H1 (cell line): ENCODE results near the gene NCEH1. TPM values are rescaled to one million over a fixed set of nuclear protein-coding genes. Genes with fewer than 3 reads are reported as not detected.

Experiments
- CTCF ChIA-PET: fragments of 300-600 bp; sonication (Branson Sonifier 250); formaldehyde crosslinking; loops from one replicate; lab custom pipeline; 2021; ENCODE audit not compliant: partially characterized antibody; lab: Charles Lee
- POLR2A ChIA-PET: fragments of 300-600 bp; sonication (Branson Sonifier 250); formaldehyde crosslinking; loops from one replicate; lab custom pipeline; 2021; ENCODE audit warnings: inconsistent platforms; ENCODE audit not compliant: partially characterized antibody; lab: Charles Lee
- DNase-seq, 2 experiments: peaks; one replicate each; pipeline versions ENCODE4 v3.0.0 to v3.0.0-alpha.2; 2010 to 2022; ENCODE audit warnings: low spot score in 2 of 2, low read depth in 1 of 2, mixed read lengths in 1 of 2
- FAIRE-seq: peaks from 2 replicates; lab custom pipeline; 2011; peaks lifted over from hg19 to GRCh38; lab: Jason Lieb, UNC
- H2AFZ ChIP-seq: 2 replicates; pipeline ENCODE4 v1.8.1; 2012; ENCODE audit warnings: low read length, inconsistent platforms
- H2AK5ac ChIP-seq: 2 replicates; pipeline ENCODE4 v1.6.1; 2013; ENCODE audit warnings: low read depth, low read length
- H2BK120ac ChIP-seq: replicated peaks from 2 replicates; pipeline ENCODE3; 2013; ENCODE audit warnings: low read depth, low read length, inconsistent platforms
- H2BK12ac ChIP-seq: 2 replicates; pipeline ENCODE4 v1.6.1; 2013; ENCODE audit warnings: low read depth, low read length
- H2BK15ac ChIP-seq: 2 replicates; pipeline ENCODE4 v1.6.1; 2013; ENCODE audit warnings: low read length
- H2BK20ac ChIP-seq: 2 replicates; pipeline ENCODE4 v1.6.1; 2013; ENCODE audit warnings: low read length
- H2BK5ac ChIP-seq: 2 replicates; pipeline ENCODE4 v1.6.1; 2013; ENCODE audit warnings: low read depth, low read length
- H3K14ac ChIP-seq: 2 replicates; pipeline ENCODE4 v1.6.1; 2013; ENCODE audit warnings: inconsistent platforms; ENCODE audit not compliant: insufficient read length
- H3K18ac ChIP-seq: 2 replicates; pipeline ENCODE4 v1.6.1; 2013; ENCODE audit warnings: low read length; ENCODE audit errors: extremely low read depth
- H3K23ac ChIP-seq: 2 replicates; pipeline ENCODE4 v1.6.1; 2013; ENCODE audit warnings: inconsistent platforms; ENCODE audit not compliant: insufficient read length
- H3K23me2 ChIP-seq: 2 replicates; pipeline ENCODE4 v1.6.1; 2013; ENCODE audit warnings: low read depth, low read length
- H3K27ac ChIP-seq: 2 replicates; pipeline ENCODE4 v1.6.1; 2011; ENCODE audit warnings: low read depth, low read length, inconsistent platforms
- H3K27me3 ChIP-seq, 4 experiments: replicated peaks in 1 of 4; 1 replicate in 1 of 4; 2 replicates in 3 of 4; pipeline versions ENCODE4 v1.6.1 to v1.8.1; 2011 to 2013; ENCODE audit warnings: low read length in 3 of 4, mild to moderate bottlenecking in 3 of 4, inconsistent platforms in 2 of 4, mixed read lengths in 2 of 4, moderate library complexity in 1 of 4; ENCODE audit not compliant: control insufficient read depth in 3 of 4, insufficient read depth in 3 of 4; ENCODE audit errors: extremely low read depth in 1 of 4
- H3K36me3 ChIP-seq, 4 experiments: 2 replicates each; pipeline versions ENCODE4 v1.6.1 to v1.8.1; 2011 to 2013; ENCODE audit warnings: mild to moderate bottlenecking in 4 of 4, low read length in 3 of 4, moderate library complexity in 2 of 4, control low read depth in 1 of 4, inconsistent platforms in 1 of 4; ENCODE audit not compliant: insufficient read depth in 4 of 4, control insufficient read depth in 2 of 4
- H3K4ac ChIP-seq: replicated peaks from 2 replicates; pipeline ENCODE3; 2013; ENCODE audit warnings: low read length, low read depth, mixed read lengths, inconsistent platforms; ENCODE audit not compliant: insufficient read length
- H3K4me1 ChIP-seq, 4 experiments: replicated peaks in 1 of 4; 1 replicate in 1 of 4; 2 replicates in 3 of 4; pipeline versions ENCODE4 v1.6.1 to v1.8.1; 2011 to 2013; ENCODE audit warnings: low read length in 3 of 4, inconsistent platforms in 2 of 4, mixed read lengths in 1 of 4; ENCODE audit not compliant: insufficient read depth in 4 of 4, control insufficient read depth in 3 of 4
- H3K4me2 ChIP-seq, 2 experiments: 2 replicates each; pipeline versions ENCODE4 v1.6.1 to v1.8.1; 2011 to 2013; ENCODE audit warnings: low read depth in 2 of 2, low read length in 2 of 2, control low read depth in 1 of 2, inconsistent platforms in 1 of 2, mild to moderate bottlenecking in 1 of 2; ENCODE audit not compliant: insufficient read depth in 1 of 2
- H3K4me3 ChIP-seq, 4 experiments: fragments of 200-600, 300-600 bp in 1 of 4; sonication (generic), shearing (Covaris generic), sonication (Bioruptor Twin) in 1 of 4; 2 replicates each; pipeline versions ENCODE4 v1.5.1 to v1.8.1; 2011 to 2016; ENCODE audit warnings: low read length in 4 of 4, low read depth in 3 of 4, control low read depth in 2 of 4, inconsistent platforms in 2 of 4, mild to moderate bottlenecking in 2 of 4, mixed read lengths in 1 of 4, moderate library complexity in 1 of 4; ENCODE audit not compliant: insufficient read depth in 2 of 4; ENCODE audit errors: extremely low read depth in 1 of 4
- H3K56ac ChIP-seq: replicated peaks from 2 replicates; pipeline ENCODE3; 2013; ENCODE audit warnings: low read depth, mild to moderate bottlenecking, mixed read lengths, low read length, inconsistent platforms; ENCODE audit not compliant: insufficient read length
- H3K79me1 ChIP-seq: 2 replicates; pipeline ENCODE4 v1.6.1; 2013; ENCODE audit warnings: low read depth, low read length, control low read depth
- H3K79me2 ChIP-seq, 2 experiments: 2 replicates each; pipeline versions ENCODE4 v1.6.1 to v1.8.1; 2012 to 2013; ENCODE audit warnings: low read length in 2 of 2, mild to moderate bottlenecking in 2 of 2, inconsistent platforms in 1 of 2; ENCODE audit not compliant: insufficient read depth in 2 of 2, control insufficient read depth in 1 of 2
- H3K9ac ChIP-seq, 4 experiments: replicated peaks in 1 of 4; 1 replicate in 1 of 4; 2 replicates in 3 of 4; pipeline versions ENCODE4 v1.6.1 to v1.8.1; 2011 to 2013; ENCODE audit warnings: low read depth in 3 of 4, low read length in 3 of 4, control low read depth in 2 of 4, mild to moderate bottlenecking in 2 of 4, moderate library complexity in 2 of 4, inconsistent platforms in 1 of 4; ENCODE audit errors: extremely low read depth in 1 of 4
- H3K9me3 ChIP-seq, 2 experiments: 2 replicates each; pipeline versions ENCODE4 v1.6.1 to v1.8.1; 2012 to 2013; ENCODE audit warnings: mild to moderate bottlenecking in 2 of 2, moderate library complexity in 2 of 2, control low read depth in 1 of 2, inconsistent platforms in 1 of 2, low read depth in 1 of 2, low read length in 1 of 2, mixed read lengths in 1 of 2; ENCODE audit not compliant: insufficient read depth in 2 of 2
- H4K20me1 ChIP-seq, 2 experiments: replicated peaks in 1 of 2; 2 replicates each; pipeline versions ENCODE3 to v1.8.1; 2011 to 2013; ENCODE audit warnings: inconsistent platforms in 2 of 2, low read length in 2 of 2, mild to moderate bottlenecking in 1 of 2; ENCODE audit not compliant: insufficient read depth in 2 of 2, control insufficient read depth in 1 of 2
- H4K5ac ChIP-seq: 2 replicates; pipeline ENCODE4 v1.6.1; 2013; ENCODE audit warnings: low read length, low read depth, mixed read lengths, inconsistent platforms; ENCODE audit not compliant: insufficient read length
- H4K8ac ChIP-seq: 2 replicates; pipeline ENCODE4 v1.8.0; 2013; ENCODE audit warnings: mild to moderate bottlenecking, moderate library complexity, low read length, inconsistent platforms; ENCODE audit not compliant: insufficient read depth; ENCODE audit errors: extremely low read depth
- H4K91ac ChIP-seq: replicated peaks from 2 replicates; pipeline ENCODE3; 2013; ENCODE audit warnings: low read length, mixed read lengths, inconsistent platforms; ENCODE audit not compliant: insufficient read length
- ASH2L ChIP-seq: fragments of 200-600, 300-600 bp; sonication (generic); IDR thresholded peaks from one replicate; pipeline ENCODE4 v1.7.1; 2017; ENCODE audit warnings: low read length
- CREB1 ChIP-seq: IDR thresholded peaks from 2 replicates; pipeline ENCODE4 v1.6.1; 2012; ENCODE audit warnings: inconsistent platforms
- EP300 ChIP-seq, 2 experiments: IDR thresholded peaks; 1 replicate in 1 of 2; 2 replicates in 1 of 2; pipeline ENCODE4 v1.6.1; 2011 to 2012; ENCODE audit warnings: low read depth in 2 of 2, low read length in 2 of 2, mild to moderate bottlenecking in 2 of 2, borderline replicate concordance in 1 of 2, inconsistent platforms in 1 of 2, moderate library complexity in 1 of 2
- EZH2 ChIP-seq: fragments of 200-600 bp; sonication (generic); IDR thresholded peaks from 2 replicates; pipeline ENCODE4 v1.7.1; 2012; ENCODE audit warnings: low read depth, mild to moderate bottlenecking, moderate library complexity, low read length, inconsistent platforms; ENCODE audit not compliant: severe bottlenecking
- HDAC2 ChIP-seq, 2 experiments: fragments of 300-600 bp in 1 of 2; sonication (generic) in 1 of 2; IDR thresholded peaks; 2 replicates each; pipeline ENCODE4 v1.6.1; 2011 to 2012; ENCODE audit warnings: low read depth in 2 of 2, low read length in 2 of 2, mild to moderate bottlenecking in 2 of 2, moderate library complexity in 2 of 2, borderline replicate concordance in 1 of 2, inconsistent platforms in 1 of 2
- JUN ChIP-seq: IDR thresholded peaks from 2 replicates; pipeline ENCODE4 v1.6.1; 2011; ENCODE audit warnings: low read depth, mild to moderate bottlenecking, improper control_type of control experiment, low read length
- JUND ChIP-seq: IDR thresholded peaks from 2 replicates; pipeline ENCODE4 v1.6.1; 2011; ENCODE audit warnings: mild to moderate bottlenecking, improper control_type of control experiment, low read length
- PHF8 ChIP-seq: fragments of 200-600 bp; sonication (generic); conservative IDR thresholded peaks from 2 replicates; pipeline ENCODE4 v1.7.1; 2012; ENCODE audit warnings: low read depth, mild to moderate bottlenecking, inconsistent platforms, low read length, moderate library complexity
- RXRA ChIP-seq: IDR thresholded peaks from 2 replicates; pipeline ENCODE4 v1.6.1; 2011; ENCODE audit warnings: low read depth, mild to moderate bottlenecking, low read length, moderate library complexity; ENCODE audit not compliant: insufficient read depth
- TBP ChIP-seq: IDR thresholded peaks from 2 replicates; pipeline ENCODE4 v1.6.1; 2011; ENCODE audit warnings: low read depth, low read length, improper control_type of control experiment
- WGBS, 2 experiments: shearing (Covaris generic) in 1 of 2; methylation state at CpG; one replicate each; pipeline versions ENCODE4 v1.1.6 to v1.1.7; 2013 to 2015; ENCODE audit warnings: low lambda C conversion rate in 2 of 2, mixed read lengths in 2 of 2, inconsistent platforms in 1 of 2, low coverage in 1 of 2, missing lambda C conversion rate in 1 of 2; ENCODE audit not compliant: insufficient replicate concordance in 2 of 2, insufficient coverage in 1 of 2, insufficient read length in 1 of 2; ENCODE audit errors: extremely low coverage in 1 of 2, missing lambda C conversion rate in 1 of 2; 5-methylcytosine and 5-hydroxymethylcytosine counted together
- polyA plus RNA-seq, 7 experiments: library from polyadenylated mRNA; depleted of rRNA in 3 of 7; stranded (reverse) in 5 of 7; unstranded in 2 of 7; fragments of >200 nt in 5 of 7; fragments of 200-250 nt in 2 of 7; gene quantifications; 1 replicate in 5 of 7; 2 replicates in 1 of 7; 4 replicates in 1 of 7; pipeline versions ENCODE4 v1.2.1 to v1.2.3, GENCODE V29; 2011 to 2013; ENCODE audit warnings: missing spikeins in 2 of 7, mixed read lengths in 2 of 7
- total RNA-seq: library from RNA; stranded (reverse); fragmentation: NEBNext Ultra II Directional; extraction: Animal tissue kit (Norgen Biotek cat#: 25700); gene quantifications from 2 replicates; pipeline ENCODE4 v1.2.1, GENCODE V29; 2021

The NCEH1 gene
- total and polyA plus RNA-seq, 2 of the 8 experiments (the other 6 are each of a cell fraction or from before 2014, with no cell fraction given): 2.2 to 6.4 TPM

DNA sequence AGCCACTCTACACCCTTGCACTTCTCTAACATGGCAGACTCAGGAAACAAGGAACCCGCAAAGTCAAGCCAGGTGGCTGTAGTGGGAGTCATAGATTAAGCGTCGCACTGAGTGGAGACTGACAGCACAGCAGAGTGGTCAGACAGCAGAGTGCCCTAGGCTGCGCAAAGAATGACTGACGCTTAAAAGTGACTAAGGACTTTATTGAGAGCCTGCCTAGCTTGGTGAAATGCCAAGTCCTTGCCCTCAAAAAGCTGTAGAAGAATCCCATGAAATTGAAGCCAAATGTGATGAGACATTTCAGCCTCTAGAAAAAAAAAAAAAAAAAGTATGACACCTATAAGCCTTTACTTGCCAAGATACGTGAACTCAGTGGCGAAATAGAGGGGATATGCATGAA is 30.2 kb downstream of the NCEH1 start:
- CTCF ChIA-PET: no interaction called here
- H3K18ac ChIP-seq: no peak overlapping the region; the same call in 1 of the 2 replicates
- H4K91ac ChIP-seq: no peak overlapping the region
- no peak overlapping the region for H3K14ac ChIP-seq
- H3K4ac ChIP-seq: no peak overlapping the region
- H3K27me3 ChIP-seq: no peaks in the 10 kb centered on the region
- no peak overlapping the region for H2AK5ac ChIP-seq
- FAIRE-seq (no peak), DNase-seq (no peak)
- H2AFZ ChIP-seq: no peak overlapping the region
- no peak overlapping the region for H3K4me2 ChIP-seq
- no peaks in the 10 kb centered on the region for H4K20me1 ChIP-seq
- H3K9me3 ChIP-seq: no peaks in the 10 kb centered on the region
- H3K36me3 ChIP-seq: no peaks in the 10 kb centered on the region
- no peaks in the 10 kb centered on the region for H3K79me1 ChIP-seq
- WGBS, 2 experiments: 97% methylated on average over 7 of the region's 7 CpGs; no CpG with 5 or more reads in 1 of the 2 experiments
- no peak overlapping the region for H4K5ac ChIP-seq
- no peak overlapping the region for H3K23ac ChIP-seq
- H2BK15ac ChIP-seq: no peak overlapping the region
- no peak overlapping the region for H3K56ac ChIP-seq
- no peaks in the 10 kb centered on the region for H3K23me2 ChIP-seq
- H2BK120ac ChIP-seq: no peak overlapping the region
- no peak overlapping the region for H2BK20ac ChIP-seq
- no peak overlapping the region for H4K8ac ChIP-seq
- no peak overlapping the region for H2BK12ac ChIP-seq
- POLR2A ChIA-PET: no interaction called here
- no peak overlapping the region for H3K4me3 ChIP-seq
- no peak overlapping the region for H3K27ac ChIP-seq
- peaks cover 0 to 17% (median 11%) of the 10 kb centered on the region in 4 experiments; a peak in 4 of 7 replicates for H3K4me1 ChIP-seq
- no peak overlapping the region for H3K9ac ChIP-seq
- no peaks in the 10 kb centered on the region for H3K79me2 ChIP-seq
- H2BK5ac ChIP-seq: no peak overlapping the region
- TF ChIP-seq ASH2L: no peak
- no peak for TF ChIP-seq JUN
- no peak for TF ChIP-seq JUND
- TF ChIP-seq EP300 (IDR thresholded peaks at IDR 0.05; ENCODE audit: borderline replicate concordance in 1 of 2, low read depth in 2 of 2, low read length in 2 of 2): no peak
- no peak for TF ChIP-seq CREB1
- no peak for TF ChIP-seq RXRA
- no peak for TF ChIP-seq TBP
- no peak for TF ChIP-seq EZH2
- TF ChIP-seq HDAC2 (IDR thresholded peaks at IDR 0.05; ENCODE audit: borderline replicate concordance in 1 of 2, low read depth in 2 of 2, low read length in 2 of 2): no peak
- TF ChIP-seq PHF8: no peak
